Left forelimb (tissue), 1 donor: ENCODE measurements around the gene GNG12.

Experiments
- DNase-seq: peaks from one replicate; pipeline ENCODE4 v3.0.0-alpha.2; 2018; ENCODE audit warnings: low spot score

GNG12 gene

DNA sequence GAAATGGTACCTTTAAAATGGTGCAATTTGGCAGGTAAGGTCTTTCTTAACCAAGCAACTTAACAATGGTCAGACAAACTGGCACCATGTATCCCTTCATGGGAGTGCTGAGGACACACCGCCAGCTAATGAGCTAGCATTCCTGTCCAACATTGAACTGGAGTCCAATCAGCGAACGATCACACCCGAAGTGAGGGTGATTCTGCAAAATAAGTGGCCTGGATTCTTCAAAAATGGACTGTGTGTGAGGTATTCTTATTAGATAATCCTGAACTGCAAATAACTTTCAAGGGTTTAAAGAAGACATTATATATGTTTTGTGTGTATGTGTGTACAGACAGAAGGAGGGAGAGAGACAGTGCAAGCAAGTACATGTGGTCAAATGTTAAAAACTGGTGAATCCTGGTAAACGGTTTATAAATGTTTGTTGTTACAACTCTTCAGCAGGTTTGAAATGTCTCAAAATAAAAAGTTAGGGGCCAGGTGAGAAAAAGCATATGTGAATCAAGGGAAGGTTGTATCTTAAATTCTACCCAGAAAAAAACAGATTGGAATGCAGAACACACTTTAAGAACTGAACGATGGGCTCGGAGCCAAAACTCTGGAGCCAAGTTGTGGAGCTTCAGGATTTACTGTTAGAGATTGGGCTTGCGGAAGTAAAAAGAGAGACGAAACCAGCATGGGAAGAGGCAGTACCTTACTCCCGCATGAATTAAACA, 127.4 kb downstream of the GNG12 start:
- DNase-seq, result no peak

DNA sequence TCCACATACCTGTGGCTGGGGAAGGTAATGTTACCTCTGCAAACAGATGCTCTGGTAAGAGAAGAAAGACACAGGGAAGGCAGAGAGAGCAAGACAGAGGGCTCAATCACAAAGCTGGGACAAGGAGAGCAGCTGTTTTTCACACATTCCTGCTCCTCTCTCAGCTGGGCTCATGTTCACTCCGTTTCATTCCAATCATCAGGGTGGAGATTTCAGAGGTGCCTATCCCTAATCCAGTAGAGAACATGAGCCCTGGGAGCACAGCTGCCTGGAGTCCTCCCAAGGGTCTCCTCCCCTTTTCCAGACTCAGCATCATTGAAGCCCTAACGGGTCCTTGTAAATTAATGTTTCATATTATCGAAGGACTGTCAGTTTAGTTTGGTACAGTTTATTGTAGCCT, 128.9 kb downstream of the GNG12 start:
- DNase-seq, result no peak

DNA sequence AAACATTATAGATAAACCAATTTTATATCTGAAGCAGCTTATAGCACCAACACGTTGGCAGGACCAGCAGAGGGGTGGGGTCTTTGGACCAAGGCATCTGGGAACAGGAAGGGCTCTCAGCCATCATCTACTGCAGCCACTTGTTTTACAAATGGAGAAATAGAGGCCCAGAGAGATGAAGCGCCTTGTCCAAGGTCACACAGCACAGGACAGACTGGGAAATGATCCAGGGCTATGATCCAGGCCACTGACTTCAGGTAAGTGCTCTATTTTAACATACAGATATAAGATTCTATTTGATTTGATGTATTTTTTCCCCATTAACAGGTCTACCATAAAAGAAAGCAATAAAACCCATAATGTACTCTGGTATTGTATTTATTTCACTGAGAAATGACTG, 131.4 kb downstream of the GNG12 start:
- no peak for DNase-seq

DNA sequence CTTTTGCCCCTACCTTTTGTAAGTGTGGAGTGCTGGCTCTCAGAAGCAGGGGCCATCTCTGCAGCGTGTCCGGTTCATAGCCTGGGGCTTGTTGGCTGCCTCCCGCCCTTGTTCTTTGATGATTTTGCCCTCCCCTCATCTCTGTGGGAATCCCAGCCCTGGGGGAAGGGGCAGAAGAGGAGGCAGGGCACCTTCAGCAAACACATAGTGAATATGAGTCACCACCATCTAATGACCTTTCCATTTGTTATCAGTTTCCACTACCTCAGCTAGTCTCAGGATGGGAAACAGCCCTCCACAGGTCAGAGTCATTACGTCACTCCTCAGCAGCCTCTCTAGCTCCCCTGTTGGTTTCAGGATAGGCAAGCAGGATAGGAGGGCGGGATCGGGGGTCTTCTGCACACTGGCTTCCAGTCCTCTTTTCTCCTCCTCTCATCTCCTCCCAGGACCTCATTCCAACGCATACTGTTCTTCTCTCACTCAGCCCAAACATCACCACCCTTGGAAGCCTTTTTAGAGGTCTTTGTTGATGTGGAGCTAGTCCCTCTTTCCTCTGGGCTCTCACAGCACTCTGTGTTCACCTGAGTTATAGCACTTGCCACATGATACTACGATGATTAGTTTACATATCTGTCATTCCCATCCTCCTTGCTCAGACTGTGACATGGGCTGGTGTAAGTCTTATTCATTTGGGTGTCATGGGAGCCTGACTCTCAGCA, 132.4 kb downstream of the GNG12 start:
- DNase-seq, result no peak

DNA sequence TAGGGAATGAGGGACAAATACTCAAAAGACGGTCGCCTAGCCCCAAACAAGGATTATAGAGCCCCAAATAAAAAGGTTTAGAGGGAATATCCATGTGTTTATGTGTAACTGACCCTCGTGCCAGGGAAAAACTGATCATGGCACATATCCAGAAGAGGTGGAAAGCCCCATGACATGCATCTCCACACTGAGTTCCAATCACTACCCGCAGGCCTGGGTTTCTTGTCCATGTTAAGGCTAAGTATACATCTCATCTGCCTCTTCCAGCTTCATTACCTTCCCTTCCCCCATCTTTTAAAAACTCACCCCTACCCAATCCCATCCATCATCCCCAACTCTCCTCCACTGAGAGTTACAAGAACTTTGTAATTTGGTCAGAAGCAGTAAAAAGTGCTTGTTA, 133.0 kb downstream of the GNG12 start:
- no peak for DNase-seq

- DNase-seq, result no peak
Measured at GRCh38 chr1:67696708-67697107, 136.6 kb downstream of the GNG12 start.

- DNase-seq, result no peak
Measured at GRCh38 chr1:67695963-67696362, 137.3 kb downstream of the GNG12 start.

DNA sequence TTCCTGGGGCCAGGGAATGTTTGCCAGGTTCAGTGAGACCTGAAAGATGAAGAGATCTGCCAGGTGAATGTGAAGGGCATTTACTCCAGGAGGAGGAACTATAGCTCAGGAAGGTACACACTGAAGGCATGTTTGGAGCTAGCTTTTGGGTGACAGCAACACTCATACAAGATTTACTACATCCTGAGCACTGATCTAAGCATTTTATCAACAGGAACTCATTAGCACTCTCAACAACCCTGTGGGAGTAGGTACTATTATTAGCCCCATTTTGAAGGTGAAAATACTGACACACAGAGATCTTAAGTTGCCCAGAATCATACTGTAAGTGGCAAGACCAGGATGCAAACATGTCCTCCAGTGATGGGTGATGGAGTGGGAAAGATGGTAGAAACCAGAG, 141.6 kb downstream of the GNG12 start:
- DNase-seq, result no peak

DNA sequence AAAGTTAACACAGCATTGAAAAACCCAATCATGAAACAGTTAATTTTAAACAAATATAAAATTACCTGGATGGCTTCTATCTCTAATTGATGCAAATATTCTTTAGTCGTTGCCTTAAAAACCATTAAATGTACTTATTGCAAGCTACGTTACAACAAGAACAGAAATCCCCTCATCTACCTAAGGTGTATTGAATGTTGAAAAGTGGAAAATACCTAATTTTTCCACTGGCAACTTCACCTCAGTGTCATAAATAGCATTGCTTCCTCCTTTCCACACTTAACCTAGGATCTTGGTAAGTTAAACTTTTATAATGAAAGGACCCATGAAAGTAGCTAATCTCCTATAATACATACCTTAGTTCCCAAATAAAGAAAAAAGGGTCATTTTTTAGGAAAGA, 142.9 kb downstream of the GNG12 start:
- DNase-seq, result no peak

DNA sequence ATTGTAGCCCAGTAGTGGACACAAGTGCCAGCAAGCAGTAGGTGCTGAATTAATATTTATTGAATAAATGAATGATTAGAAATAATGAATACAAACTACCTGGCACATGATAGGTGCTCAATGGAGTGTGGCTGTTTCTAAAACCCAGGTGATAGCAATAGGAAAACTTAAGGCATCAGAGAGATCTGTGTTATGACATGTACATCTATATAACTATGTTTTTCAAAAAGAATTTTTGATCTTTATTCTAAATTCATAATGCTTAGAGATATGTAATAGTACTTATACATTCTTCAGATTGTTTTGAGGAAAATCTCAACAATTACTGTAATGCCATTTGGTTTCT, 143.3 kb downstream of the GNG12 start:
- no peak for DNase-seq

DNA sequence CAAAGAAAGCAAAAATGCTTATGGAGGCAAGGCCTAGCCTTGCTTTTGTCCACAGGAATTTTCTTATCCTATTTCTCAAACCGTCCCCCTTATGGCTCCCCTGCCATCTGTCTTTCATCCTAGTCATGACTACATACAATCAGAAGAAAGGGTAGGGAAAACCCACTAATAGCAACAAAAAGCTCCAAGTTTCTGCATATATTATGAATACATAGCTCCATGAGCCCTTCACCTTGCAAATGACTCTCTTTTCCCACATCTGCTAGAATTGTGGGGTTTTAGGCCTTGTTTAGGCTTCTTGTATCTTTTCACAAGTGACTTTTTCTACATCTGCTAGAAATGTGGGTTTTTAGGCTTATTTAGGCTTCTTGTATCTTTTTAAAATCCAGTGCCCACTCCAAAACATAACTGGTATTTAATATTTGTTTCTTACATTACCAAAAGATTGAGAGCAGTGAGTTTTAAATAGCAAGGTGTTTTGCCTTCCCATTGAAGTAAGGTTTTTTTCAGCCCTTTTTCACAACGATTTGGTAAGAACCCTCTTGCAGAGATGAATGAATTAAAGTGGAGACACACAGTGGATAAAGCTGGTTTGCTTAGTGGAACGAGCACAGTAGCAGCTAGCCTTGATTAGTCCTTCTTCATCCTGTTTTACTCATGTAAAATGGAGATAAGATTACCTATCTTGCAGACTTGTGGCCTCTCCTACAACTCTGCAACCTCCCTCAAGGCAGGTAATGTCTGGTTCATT, 143.8 kb downstream of the GNG12 start:
- no peak for DNase-seq

DNA sequence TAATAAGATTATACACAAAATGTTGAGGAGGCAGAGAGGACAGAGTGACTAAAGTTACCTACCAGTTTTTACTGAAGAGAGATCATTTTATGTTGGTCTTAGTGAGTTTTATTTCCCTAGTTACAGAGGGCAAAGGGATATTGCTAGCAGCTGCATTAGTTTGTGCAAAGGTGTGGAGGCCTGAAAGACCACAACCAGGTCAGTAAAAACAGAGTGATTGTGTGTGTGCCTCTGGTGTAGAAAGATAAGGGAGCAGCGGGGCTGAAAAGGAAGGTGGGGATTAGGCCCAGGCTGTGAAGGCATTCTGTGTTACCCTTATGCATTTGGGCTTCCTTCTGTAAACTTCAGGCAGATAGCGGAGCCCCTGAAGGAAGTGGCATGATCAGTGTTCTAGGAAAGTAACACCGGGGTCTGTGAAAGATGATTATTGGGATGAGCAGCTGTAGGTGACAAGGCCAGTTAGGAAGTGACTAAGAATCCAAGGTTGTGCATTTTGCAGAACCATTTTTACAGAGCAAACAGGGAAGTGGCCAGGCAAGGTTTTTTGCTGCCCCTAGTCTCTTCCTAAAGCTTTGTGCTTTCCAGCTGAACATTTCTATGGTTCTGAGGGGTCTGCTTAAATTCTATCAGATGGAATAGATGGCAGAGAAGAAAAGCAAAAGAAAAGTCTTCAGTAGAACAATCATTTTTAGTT, 144.6 kb downstream of the GNG12 start:
- DNase-seq, result no peak

- DNase-seq, result no peak
Measured at GRCh38 chr1:67687649-67688048, 145.6 kb downstream of the GNG12 start.

GRCh38 chr1:67687198-67687545, 146.1 kb downstream of the GNG12 start:
- DNase-seq, result no peak

DNA sequence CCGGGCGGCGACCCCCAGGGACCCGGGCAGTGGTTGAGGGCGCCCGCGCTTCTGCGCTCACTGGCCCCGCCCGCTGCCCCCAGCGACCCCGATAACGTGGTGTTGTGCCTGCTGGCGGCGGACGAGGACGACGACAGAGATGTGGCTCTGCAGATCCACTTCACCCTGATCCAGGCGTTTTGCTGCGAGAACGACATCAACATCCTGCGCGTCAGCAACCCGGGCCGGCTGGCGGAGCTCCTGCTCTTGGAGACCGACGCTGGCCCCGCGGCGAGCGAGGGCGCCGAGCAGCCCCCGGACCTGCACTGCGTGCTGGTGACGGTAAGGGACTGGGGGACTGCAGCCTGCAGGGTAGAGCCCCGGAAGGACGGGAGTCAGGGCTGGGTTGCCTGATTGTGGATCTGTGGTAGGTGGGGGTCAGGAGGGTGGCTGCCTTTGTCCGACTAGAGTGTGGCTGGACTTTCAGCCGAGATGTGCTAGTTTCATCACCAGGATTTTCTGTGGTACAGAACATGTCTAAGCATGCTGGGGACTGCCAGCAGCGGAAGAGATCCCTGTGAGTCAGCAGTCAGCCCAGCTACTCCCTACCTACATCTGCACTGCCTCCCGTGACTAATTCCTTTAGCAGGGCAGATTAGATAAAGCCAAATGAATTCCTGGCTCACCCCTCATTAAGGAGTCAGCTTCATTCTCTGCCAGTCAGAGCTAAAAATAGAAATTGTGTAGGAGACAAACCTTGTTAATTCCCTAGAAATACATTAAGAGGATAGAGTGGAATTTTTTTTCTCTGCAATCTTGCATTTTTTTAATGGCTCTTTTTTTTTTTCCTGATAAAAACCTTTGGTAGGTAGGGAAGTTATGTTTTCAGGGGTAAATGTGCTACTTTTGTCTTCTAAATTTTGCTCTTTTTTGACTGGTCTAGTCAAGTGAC, 146.7 kb downstream of the GNG12 start:
- peak; percentile 82 for DNase-seq

- DNase-seq, result peak; percentile 74
Measured at GRCh38 chr1:67685558-67686266, 147.6 kb downstream of the GNG12 start.

DNA sequence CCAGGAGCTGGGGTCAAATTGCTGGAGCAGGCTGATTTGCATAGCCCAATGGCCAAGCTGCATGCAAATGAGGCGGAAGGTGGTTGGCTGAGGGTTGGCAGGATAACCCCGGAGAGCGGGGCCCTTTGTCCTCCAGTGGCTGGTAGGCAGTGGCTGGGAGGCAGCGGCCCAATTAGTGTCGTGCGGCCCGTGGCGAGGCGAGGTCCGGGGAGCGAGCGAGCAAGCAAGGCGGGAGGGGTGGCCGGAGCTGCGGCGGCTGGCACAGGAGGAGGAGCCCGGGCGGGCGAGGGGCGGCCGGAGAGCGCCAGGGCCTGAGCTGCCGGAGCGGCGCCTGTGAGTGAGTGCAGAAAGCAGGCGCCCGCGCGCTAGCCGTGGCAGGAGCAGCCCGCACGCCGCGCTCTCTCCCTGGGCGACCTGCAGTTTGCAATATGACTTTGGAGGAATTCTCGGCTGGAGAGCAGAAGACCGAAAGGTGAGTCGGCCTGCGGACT, 148.2 kb downstream of the GNG12 start, which contains the start of gene GADD45A:
Gene GADD45A (plus strand): TSS at position 135 of the 491 bp plus-strand sequence. CDS start 294 bp downstream, at position 429.
- peak; percentile 97 for DNase-seq

- no peak for DNase-seq
Measured at GRCh38 chr1:67684526-67685066, 148.7 kb downstream of the GNG12 start.

DNA sequence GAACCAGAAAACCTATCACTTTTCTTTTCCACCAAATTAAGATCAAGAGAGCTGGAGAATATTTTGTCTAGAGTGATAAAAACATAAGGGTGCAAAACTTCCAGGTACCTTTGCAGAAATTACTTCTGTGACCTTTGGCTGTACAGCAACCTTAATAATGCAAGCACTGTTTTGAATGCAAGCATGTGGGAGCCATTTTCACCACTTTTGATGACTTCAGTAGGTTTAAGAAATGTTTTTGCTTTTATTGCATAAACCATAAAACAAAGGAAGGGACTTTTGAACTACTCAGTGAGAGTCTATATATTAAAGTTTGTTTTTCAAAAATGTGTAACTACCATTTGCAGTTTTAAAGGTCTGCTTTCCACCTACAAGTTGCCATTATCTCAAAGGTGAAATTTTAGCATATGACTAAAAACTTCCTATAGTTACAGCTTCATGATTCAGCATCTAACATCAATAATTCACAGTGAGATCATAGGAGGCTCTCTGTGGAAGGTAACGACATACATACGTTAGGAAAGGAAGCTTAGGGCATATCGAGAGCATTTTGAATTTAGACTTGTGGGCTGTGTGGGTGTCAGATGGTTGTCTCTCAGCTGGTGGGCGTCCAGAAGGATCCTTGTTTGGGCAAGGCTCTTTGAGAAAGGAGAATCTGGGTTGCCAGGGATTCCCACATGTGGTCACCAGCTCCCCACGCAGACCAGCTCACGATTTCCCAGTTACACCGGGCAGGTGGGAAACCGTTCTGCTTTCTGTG, 149.3 kb downstream of the GNG12 start:
- no peak for DNase-seq
